Measurements from ENCODE around the gene PRDM13.

Gene PRDM13

GRCh38 chr6:99603421-99604165 lies 3.0 kb upstream of the PRDM13 start:
- no peak for DNase-seq

DNA sequence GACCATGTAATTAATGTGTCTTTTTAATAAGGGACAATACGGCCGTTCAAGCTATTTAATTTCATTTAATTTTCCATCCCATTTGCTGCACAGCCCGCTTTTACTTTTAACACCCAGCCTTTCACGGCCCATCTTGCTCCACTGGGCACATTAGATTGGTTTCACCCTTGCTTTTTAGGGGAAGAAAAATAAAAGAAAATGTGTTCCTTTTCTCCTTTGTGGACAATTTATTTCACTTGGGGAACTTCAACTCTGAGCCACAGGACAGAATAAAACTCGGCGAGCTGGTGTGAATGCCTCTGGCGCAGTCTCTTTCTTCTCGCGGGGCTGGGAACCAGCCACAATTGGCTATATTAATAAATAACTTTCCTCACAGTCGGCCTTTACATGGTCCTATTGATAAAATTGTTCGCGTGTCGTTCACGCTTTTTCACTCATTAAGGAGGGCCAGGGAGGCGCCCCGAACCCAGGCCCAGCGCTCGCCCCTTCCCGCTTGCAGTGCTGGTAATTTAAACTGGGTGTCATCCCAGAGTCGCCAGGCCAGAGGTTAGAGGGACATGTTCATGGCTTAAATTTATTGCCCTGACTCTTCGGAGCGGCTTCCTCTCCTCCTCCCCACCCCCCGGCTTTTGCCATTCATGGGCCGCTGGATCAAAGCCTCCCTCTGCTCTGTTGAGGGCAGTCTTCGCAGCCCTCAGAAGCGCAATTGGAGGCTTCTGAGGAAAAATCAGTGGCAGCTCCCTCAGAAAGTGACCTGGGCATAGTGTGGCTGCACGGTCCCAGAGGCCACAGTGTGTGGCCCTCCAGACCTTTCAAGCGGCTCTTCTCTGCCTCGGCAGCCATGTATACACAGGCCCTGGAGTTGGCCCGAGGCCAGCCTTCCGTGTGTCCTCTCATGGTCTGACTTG lies 2.2 kb upstream of the PRDM13 start:
- DNase-seq, result no peak

DNA sequence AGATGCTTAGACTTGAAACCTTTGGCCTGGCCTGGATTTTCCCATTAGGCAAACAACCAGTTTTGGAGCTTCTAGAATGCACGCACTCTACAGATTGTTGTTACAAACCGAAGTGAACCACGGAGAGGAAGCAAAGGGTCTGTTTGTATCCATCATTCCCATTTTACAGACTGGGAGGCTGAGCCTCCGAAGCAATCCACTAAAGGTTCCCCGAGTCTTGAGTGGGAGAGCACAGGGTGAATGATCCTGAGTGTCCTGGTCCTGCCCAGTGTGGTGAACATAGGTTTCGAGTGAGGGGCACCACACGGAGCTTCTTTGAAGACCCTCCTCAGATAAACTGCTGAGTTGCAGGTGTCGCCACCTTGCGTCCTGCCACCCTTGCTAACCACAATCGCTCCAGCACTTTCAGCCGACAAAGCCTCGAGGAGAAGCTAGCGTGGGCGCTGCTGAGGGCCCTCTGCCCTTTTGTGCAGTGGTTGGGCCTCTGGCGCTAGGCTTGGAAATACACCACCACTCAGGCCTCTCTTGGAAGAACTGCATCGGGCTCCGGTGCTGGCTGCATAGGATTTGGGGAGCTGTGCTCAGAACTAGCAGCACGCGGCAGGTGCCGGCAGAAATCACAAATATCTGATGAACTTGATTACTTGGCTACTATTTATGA lies 1.4 kb upstream of the PRDM13 start:
- DNase-seq, result no peak

DNA sequence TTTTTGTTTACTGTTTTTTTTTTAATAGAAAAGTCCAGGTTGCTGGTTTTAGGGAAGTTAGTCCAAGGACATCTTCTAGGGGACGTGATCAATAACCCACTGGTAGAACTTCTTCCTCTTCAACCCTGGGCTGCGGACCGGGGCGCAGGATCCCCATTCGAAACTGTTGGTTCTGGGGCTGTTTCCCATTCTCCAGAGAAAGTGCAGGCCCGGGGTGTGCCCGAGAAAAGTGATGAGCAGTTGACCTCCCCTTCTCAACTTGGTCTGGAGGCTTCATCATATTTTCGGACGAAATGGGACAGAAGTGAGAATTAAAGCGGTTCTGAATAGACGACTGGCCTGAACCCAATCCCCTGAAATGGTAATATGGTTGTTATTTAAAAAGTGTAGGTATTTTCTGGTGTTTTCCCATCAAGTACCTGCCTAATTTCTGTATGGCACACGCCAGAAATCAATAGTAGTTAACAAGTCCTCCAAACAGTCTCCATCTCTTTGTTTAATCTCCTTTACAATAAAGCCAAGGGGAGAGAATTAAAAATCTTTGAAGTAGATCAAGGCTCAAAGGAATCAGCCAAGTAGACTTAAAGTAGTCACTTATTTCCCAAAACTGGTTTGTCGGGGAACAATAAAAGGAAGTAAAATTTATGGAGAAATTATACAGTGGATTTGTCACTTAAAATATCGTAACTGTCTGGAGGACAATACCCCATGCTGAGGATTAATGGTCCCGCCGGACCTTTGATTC lies 550 bp upstream of the PRDM13 start:
- DNase-seq, result no peak

DNA sequence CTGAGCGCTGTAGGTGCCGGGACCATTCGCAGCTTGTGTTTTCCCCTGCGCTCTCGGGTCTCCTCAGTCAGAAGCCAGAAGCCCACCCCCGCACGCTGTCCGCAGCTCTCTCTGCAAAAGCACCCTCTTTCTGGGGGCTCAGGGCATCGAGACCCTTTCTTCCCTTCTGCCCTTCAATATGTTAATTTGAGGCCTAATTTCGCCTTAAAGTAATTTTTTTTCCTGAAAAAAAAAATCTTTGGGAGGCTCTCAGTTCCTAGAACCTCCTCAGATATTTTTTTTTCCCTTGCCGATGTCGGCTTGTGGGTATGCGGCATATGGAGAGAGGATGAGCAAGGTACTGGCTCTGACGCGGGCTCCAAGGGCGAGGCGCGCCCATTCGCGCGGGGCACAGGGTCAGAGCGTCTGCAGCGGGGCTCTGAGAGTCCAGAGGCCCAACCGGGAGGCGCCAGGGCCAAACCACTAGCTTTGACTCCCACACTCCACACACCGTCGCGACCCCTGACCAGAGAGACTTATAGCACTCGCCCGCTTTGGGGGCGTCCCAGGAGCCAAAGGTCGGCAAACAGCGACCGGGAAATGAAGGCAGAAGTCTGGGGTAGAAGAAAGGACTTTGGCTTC lies 893 bp downstream of the PRDM13 start:
- no peak for DNase-seq

- DNase-seq, result no peak
Measured at GRCh38 chr6:99608059-99608885, 1.6 kb downstream of the PRDM13 start.

DNA sequence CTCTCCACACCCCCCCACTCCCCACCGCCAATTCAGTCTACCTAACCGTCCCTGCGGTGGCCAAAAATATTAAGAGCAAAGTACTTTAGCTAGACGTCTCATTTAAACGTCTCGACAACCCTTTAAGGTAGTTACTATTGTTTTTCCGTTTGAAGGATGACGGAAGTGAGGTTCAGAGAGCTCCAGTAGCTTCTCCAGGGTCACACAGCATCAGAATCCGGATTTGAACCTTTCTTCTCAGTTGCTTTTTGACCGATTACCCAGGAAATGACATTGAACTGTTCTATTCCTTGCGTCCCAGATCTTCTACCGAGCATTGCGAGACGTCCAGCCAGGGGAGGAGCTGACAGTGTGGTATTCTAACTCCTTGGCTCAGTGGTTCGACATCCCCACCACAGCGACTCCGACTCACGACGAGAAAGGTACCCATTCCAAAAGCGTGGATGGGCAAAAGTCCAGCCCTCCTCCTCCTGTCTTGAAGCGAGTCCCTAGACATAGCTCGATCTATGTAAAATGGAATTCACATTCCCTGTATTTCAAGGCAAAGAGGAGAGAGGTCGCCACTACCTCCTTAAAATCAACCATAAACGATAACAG lies 2.4 kb downstream of the PRDM13 start:
- no peak for DNase-seq

- no peak for DNase-seq
Measured at GRCh38 chr6:99609905-99610489, 3.4 kb downstream of the PRDM13 start.

DNA sequence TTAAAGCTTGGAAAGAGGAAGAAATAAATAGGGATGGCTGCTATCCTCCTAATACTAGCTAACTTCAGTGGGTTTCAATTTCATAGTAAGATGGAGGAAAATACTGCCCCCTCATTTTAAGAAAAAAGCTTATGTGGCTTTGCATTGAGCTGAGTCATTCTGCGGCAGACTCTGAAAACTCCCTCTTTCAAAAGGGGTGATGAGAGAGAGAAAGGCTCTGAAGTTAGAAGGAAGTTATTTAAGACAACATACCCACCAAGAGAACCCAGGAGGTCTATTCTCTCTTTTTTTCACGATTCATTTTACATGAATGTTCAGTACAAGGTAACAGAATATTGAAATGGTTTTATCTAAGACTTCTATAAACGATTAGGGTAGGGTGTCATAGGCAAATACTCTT lies 4.5 kb downstream of the PRDM13 start:
- DNase-seq, result no peak

GRCh38 chr6:99612551-99613408 lies 6.1 kb downstream of the PRDM13 start:
- no peak for DNase-seq

- no peak for DNase-seq
Measured at GRCh38 chr6:99613409-99613704, 6.7 kb downstream of the PRDM13 start.

DNA sequence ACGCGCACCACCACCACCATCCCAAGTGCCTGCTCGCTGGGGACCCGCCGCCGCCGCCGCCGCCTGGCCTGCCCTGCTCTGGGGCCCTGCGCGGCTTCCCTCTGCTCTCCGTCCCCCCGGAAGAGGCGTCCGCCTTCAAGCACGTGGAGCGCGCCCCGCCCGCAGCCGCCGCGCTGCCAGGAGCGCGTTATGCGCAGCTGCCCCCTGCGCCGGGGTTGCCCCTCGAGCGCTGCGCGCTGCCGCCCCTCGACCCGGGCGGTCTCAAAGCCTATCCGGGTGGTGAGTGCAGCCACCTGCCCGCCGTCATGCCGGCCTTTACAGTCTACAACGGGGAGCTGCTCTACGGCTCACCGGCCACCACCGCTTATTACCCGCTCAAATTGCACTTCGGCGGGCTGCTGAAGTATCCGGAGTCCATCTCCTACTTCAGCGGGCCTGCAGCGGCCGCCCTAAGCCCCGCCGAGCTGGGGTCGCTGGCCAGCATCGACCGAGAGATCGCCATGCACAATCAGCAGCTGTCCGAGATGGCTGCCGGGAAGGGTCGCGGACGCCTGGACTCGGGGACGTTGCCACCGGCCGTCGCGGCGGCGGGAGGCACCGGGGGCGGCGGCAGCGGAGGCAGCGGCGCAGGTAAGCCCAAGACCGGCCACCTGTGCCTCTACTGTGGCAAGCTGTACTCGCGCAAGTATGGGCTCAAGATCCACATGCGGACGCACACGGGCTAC lies 7.2 kb downstream of the PRDM13 start:
- DNase-seq, result no peak

- no peak for DNase-seq
Measured at GRCh38 chr6:99614430-99615186, 8.0 kb downstream of the PRDM13 start.

GRCh38 chr6:99617131-99617530 lies 10.5 kb downstream of the PRDM13 start:
- DNase-seq, result no peak

DNA sequence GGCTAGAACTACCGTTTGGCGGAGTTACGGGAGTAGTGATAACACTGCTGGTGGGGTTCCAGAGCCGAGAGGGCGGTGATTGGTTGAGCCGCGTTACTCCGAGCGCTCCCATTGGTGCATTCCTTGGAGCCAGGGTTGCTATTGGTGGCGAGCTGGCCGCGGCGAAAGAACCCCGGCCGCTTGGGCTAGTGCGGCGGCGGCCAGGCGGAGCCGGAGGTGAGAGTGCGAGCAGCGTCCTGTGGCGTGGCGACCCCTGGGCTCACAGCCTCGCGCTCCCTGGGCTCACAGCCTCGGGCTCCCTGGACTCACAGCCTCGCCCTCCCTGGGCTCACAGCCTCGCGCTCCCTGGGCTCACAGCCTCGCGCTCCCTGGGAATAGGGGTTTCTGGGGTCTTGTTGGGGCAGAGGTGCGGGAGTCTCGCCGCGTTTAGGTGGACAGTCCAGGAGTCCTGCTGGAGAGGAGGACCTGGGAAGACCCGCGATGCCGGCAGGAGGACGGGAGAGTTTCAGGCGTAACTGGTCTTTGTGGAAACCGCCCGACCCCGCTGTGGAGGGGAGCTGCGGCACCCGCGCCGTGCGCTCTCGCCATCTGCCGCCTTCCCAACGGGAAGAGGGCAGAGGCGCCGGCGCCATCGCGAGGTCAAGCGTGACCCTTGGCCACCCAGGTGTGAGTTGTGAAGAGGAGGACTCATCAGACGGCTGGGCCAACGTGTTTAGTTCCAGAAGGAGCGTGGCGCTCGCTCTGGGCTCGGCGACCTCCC lies 12.2 kb downstream of the PRDM13 start:
- DNase-seq, result no peak

GRCh38 chr6:99619409-99619762 lies 12.8 kb downstream of the PRDM13 start:
- DNase-seq, result no peak
